Panc1 (cell line): Measurements from ENCODE around the gene DNASE1L1. TPM values are rescaled to one million over a fixed set of nuclear protein-coding genes. Genes with fewer than 3 reads are reported as not detected.

Source experiments
- ATAC-seq: fragments of 200-7000 bp; cut with Tn5 transposase; 2 replicates; pipeline ENCODE4 v1.9.1; 2020; ENCODE audit warnings: mild to moderate bottlenecking, moderate library complexity
- BruUV-seq: library from RNA; stranded (reverse); fragments of 400-500 nt; replicated peaks from 2 replicates; lab custom pipeline; 2021; lab: Mats Ljungman, UMichigan
- CTCF ChIA-PET: fragments of 300-600 bp; sonication (Branson Sonifier 250); formaldehyde crosslinking; loops from one replicate; lab custom pipeline; 2022; ENCODE audit warnings: antibody characterized with exemption; lab: Charles Lee
- POLR2A ChIA-PET: fragments of 300-600 bp; sonication (Branson Sonifier 250); formaldehyde crosslinking; loops from one replicate; lab custom pipeline; 2022; ENCODE audit warnings: antibody characterized with exemption; lab: Charles Lee
- DNase-seq: peaks from one replicate; pipeline ENCODE4 v3.0.0-alpha.2; 2010; ENCODE audit warnings: low read depth, low spot score
- H3K27ac ChIP-seq: 2 replicates; pipeline ENCODE4 v1.5.1; 2011; ENCODE audit warnings: mild to moderate bottlenecking, low read length, inconsistent platforms
- H3K27me3 ChIP-seq: fragments of 200-500 bp; sonication (Bioruptor generic); 2 replicates; pipeline ENCODE4 v1.6.0; 2014; ENCODE audit warnings: low read length, inconsistent platforms; ENCODE audit not compliant: control insufficient read depth, insufficient read depth
- H3K36me3 ChIP-seq: fragments of 200-500 bp; sonication (Bioruptor generic); 2 replicates; pipeline ENCODE4 v1.5.1; 2014; ENCODE audit warnings: inconsistent platforms, mild to moderate bottlenecking, low read length, moderate library complexity; ENCODE audit not compliant: control insufficient read depth, insufficient read depth
- H3K4me1 ChIP-seq: 2 replicates; pipeline ENCODE4 v1.5.1; 2011; ENCODE audit warnings: inconsistent platforms, mild to moderate bottlenecking, low read length, moderate library complexity; ENCODE audit not compliant: control insufficient read depth, insufficient read depth
- H3K4me3 ChIP-seq, 2 experiments: 2 replicates each; pipeline ENCODE4 v1.5.1; 2011 to 2012; ENCODE audit warnings: low read depth in 2 of 2, low read length in 2 of 2, mild to moderate bottlenecking in 2 of 2, inconsistent platforms in 1 of 2, moderate library complexity in 1 of 2
- H3K9me3 ChIP-seq: fragments of 200-500 bp; sonication (Bioruptor generic); 2 replicates; pipeline ENCODE4 v1.5.1; 2014; ENCODE audit warnings: low read depth, mild to moderate bottlenecking, inconsistent platforms, low read length, moderate library complexity; ENCODE audit not compliant: control insufficient read depth, insufficient read depth
- POLR2AphosphoS5 ChIP-seq: IDR thresholded peaks from 2 replicates; pipeline ENCODE4 v1.6.1; 2012; ENCODE audit warnings: mild to moderate bottlenecking, low read depth, low read length, moderate library complexity
- SIN3A ChIP-seq: IDR thresholded peaks from 2 replicates; pipeline ENCODE4 v1.6.1; 2012; ENCODE audit warnings: low read depth, mild to moderate bottlenecking, low read length, moderate library complexity, borderline replicate concordance; ENCODE audit not compliant: insufficient read depth
- TCF7L2 ChIP-seq: IDR thresholded peaks from 2 replicates; pipeline ENCODE4 v1.6.1; 2011; ENCODE audit warnings: mild to moderate bottlenecking, low read depth, low read length, inconsistent platforms
- in situ Hi-C: cut with HindIII; loops from 2 replicates; pipeline ENCODE4 v1.10.0; 2016; ENCODE audit warnings: low sequenced_read_pairs, low pct_unique_long_range_greater_than_20kb
- intact Hi-C: fragments of 100-400 bp; cut with micrococcal nuclease; formaldehyde crosslinking; loops from one replicate; pipeline ENCODE4 v1.10.0; 2022; ENCODE audit not compliant: unreplicated experiment
- total RNA-seq: library from RNA; stranded (reverse); gene quantifications from one replicate; pipeline ENCODE4 v1.2.1, GENCODE V29; 2021; ENCODE audit not compliant: unreplicated experiment
- TF ChIP-seq, protein P1 (sequence below): fragments of 450-650 bp; IDR thresholded peaks from 2 replicates; pipeline ENCODE4 v1.5.1; 2017; ENCODE audit warnings: mild to moderate bottlenecking
- TF ChIP-seq, protein P2 (sequence below), 2 experiments: IDR thresholded peaks; 2 replicates each; pipeline ENCODE4 v1.6.1; 2011 to 2012; ENCODE audit warnings: low read depth in 2 of 2, control low read depth in 1 of 2, low read length in 1 of 2, mild to moderate bottlenecking in 1 of 2, moderate library complexity in 1 of 2; ENCODE audit not compliant: insufficient read depth in 1 of 2

DNASE1L1 gene
- total RNA-seq, 1 experiment from 2014 or later, result 60.4 TPM

DNA sequence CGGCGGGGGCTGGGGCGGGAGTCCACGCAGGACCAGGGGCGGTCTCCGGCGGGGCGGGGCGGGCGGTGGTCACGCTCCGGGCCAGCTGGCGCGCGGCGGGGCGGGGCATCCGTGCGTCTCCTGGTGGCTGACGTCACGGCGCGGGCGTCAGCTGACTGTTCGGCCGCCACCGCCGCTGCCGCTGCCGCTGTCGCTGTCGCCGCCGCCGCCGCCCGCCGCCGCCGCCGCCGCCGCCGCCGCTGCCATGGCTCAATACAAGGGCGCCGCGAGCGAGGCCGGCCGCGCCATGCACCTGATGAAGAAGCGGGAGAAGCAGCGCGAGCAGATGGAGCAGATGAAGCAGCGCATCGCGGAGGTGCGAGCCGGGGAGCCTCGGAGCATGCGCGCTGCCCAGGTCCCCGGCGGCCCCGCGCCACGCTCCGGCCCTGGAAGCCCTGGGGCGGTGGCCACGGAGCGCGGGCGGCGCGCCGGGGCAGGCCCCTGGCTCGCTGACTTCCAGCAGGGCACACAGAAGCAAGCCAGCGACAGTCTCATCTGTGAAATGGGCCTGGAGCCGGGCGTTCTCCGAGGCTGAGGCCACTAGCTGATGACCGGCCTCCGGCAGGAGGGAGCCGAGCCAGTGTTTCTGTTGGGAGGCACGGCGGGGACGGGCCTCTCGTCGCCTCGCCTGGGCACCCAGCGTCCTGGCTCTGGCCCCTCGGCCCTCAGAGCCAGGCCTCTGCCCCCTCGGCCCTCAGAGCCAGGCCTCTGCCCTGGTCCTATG is 35.1 kb upstream of the DNASE1L1 start, which contains the start of gene FAM50A:
Gene FAM50A (plus strand): TSS at position 150 of the 763 bp plus-strand sequence. CDS start 95 bp downstream, at position 245.
- peaks cover 2% of the 10 kb centered on the region; the same call in 1 of the 2 replicates for H3K36me3 ChIP-seq
- no TSS peak for BruUV-seq
- H3K4me3 ChIP-seq, result peak within 1 kb of the TSS; percentile 84 to 86
- no peak for TF ChIP-seq POLR2AphosphoS5
- TF ChIP-seq, protein P1, sequence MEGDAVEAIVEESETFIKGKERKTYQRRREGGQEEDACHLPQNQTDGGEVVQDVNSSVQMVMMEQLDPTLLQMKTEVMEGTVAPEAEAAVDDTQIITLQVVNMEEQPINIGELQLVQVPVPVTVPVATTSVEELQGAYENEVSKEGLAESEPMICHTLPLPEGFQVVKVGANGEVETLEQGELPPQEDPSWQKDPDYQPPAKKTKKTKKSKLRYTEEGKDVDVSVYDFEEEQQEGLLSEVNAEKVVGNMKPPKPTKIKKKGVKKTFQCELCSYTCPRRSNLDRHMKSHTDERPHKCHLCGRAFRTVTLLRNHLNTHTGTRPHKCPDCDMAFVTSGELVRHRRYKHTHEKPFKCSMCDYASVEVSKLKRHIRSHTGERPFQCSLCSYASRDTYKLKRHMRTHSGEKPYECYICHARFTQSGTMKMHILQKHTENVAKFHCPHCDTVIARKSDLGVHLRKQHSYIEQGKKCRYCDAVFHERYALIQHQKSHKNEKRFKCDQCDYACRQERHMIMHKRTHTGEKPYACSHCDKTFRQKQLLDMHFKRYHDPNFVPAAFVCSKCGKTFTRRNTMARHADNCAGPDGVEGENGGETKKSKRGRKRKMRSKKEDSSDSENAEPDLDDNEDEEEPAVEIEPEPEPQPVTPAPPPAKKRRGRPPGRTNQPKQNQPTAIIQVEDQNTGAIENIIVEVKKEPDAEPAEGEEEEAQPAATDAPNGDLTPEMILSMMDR, result no peak
- no peak for TF ChIP-seq TCF7L2
- TF ChIP-seq SIN3A, result no peak
- TF ChIP-seq, protein P2, sequence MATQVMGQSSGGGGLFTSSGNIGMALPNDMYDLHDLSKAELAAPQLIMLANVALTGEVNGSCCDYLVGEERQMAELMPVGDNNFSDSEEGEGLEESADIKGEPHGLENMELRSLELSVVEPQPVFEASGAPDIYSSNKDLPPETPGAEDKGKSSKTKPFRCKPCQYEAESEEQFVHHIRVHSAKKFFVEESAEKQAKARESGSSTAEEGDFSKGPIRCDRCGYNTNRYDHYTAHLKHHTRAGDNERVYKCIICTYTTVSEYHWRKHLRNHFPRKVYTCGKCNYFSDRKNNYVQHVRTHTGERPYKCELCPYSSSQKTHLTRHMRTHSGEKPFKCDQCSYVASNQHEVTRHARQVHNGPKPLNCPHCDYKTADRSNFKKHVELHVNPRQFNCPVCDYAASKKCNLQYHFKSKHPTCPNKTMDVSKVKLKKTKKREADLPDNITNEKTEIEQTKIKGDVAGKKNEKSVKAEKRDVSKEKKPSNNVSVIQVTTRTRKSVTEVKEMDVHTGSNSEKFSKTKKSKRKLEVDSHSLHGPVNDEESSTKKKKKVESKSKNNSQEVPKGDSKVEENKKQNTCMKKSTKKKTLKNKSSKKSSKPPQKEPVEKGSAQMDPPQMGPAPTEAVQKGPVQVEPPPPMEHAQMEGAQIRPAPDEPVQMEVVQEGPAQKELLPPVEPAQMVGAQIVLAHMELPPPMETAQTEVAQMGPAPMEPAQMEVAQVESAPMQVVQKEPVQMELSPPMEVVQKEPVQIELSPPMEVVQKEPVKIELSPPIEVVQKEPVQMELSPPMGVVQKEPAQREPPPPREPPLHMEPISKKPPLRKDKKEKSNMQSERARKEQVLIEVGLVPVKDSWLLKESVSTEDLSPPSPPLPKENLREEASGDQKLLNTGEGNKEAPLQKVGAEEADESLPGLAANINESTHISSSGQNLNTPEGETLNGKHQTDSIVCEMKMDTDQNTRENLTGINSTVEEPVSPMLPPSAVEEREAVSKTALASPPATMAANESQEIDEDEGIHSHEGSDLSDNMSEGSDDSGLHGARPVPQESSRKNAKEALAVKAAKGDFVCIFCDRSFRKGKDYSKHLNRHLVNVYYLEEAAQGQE (IDR thresholded peaks at IDR 0.05; ENCODE audit: insufficient read depth in 1 of 2, low read depth in 2 of 2, low read length in 1 of 2), result no peak
- ChIA-PET CTCF (no interaction called here), POLR2A (interaction anchor here (0.5 kb wide), 1 partner anchor 46 kb away, joined by 9 read pairs; the partner anchor contains the start of gene SLC10A3)
- in situ Hi-C loops, result no loop called here
- H3K9me3 ChIP-seq, result no peaks in the 10 kb centered on the region
- intact Hi-C loops, result no loop called here
- H3K27me3 ChIP-seq, result no peaks in the 10 kb centered on the region
- peak within 1 kb of the TSS; percentile 87 for H3K27ac ChIP-seq
- peaks cover 26% of the 10 kb centered on the region for H3K4me1 ChIP-seq
- peak; percentile 93 for ATAC-seq
- no peak for DNase-seq

DNA sequence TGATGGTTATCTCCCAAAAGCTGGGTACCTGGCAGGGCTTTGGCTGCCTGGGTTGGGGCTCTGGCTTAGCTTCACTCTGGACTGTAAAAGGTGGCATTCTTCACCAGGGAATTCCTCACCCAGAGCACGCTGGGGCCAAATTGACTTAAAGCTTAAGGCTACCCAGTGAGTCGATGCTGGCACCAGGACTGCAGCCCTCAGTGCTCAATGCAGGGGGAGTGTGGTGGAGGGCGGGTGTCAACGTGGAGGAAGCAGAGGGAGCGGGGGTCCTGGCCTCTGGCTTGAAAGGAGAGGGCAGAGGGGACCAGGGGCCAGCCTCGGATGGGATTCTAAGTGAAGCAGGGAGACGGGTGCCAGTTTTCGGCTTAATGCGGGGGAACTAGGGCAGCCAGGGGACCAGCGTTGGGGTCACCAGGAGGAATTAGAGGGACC is 34.4 kb upstream of the DNASE1L1 start:
- TF ChIP-seq, protein P1, result no peak
- TF ChIP-seq, protein P2 (IDR thresholded peaks at IDR 0.05; ENCODE audit: insufficient read depth in 1 of 2, low read depth in 2 of 2, low read length in 1 of 2), result no peak
- TF ChIP-seq SIN3A, result no peak
- peak; percentile 66 for TF ChIP-seq POLR2AphosphoS5
- TF ChIP-seq TCF7L2, result no peak
- ChIA-PET CTCF (no interaction called here), POLR2A (interaction anchor here (0.5 to 0.7 kb wide), 2 partner anchors 15 to 47 kb away, joined by 6 to 9 read pairs; partner anchors contain the start of gene SLC10A3)
- peak overlapping the region; percentile 73 for H3K27ac ChIP-seq
- DNase-seq (no peak), ATAC-seq (peak; percentile 65)
- in situ Hi-C loops, result no loop called here
- H3K4me3 ChIP-seq, result peak overlapping the region; percentile 39 to 62
- BruUV-seq, result no TSS peak
- H3K9me3 ChIP-seq, result no peaks in the 10 kb centered on the region
- peaks cover 32% of the 10 kb centered on the region for H3K4me1 ChIP-seq
- H3K27me3 ChIP-seq, result no peaks in the 10 kb centered on the region
- no peaks in the 10 kb centered on the region for H3K36me3 ChIP-seq
- intact Hi-C loops, result no loop called here
